VCaP (cell line): Measurements from ENCODE around the gene ZC3H12C.

ENCODE experiments used
- H3K27ac ChIP-seq: fragments of 450-650 bp; 2 replicates; pipeline ENCODE4 v1.5.1; 2017
- CTCF ChIP-seq: fragments of 450-650 bp; conservative IDR thresholded peaks from 2 replicates; pipeline ENCODE4 v1.5.1; 2017; ENCODE audit warnings: mild to moderate bottlenecking, moderate library complexity

ZC3H12C gene

GRCh38 chr11:110121204-110121603 is 28.0 kb downstream of the ZC3H12C start:
- no peak overlapping the region for H3K27ac ChIP-seq
- TF ChIP-seq CTCF = no peak

GRCh38 chr11:110123003-110123402 is 29.8 kb downstream of the ZC3H12C start:
- H3K27ac ChIP-seq = no peak overlapping the region
- no peak for TF ChIP-seq CTCF

DNA sequence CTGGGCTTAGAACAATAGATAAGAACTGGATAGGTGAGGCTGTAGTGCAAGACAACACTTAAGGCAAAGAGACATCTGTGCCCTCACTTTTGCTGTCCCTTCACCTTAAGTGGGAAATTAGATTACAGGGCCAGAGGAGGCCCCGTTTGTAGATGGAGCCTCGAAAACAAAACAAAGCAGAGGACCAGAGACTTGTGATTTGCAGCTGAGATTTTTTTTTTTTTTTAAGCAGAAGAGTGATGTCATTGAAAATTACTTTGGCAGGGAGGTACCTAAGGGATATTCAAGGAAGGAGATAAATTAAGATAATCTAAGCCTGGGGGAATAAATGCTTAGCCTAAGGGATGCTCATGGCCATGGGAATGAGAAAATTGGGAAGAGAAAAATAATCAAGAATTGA is 31.4 kb downstream of the ZC3H12C start:
- TF ChIP-seq CTCF = no peak
- H3K27ac ChIP-seq = no peak overlapping the region

GRCh38 chr11:110125632-110126031 is 32.4 kb downstream of the ZC3H12C start:
- no peak for TF ChIP-seq CTCF

DNA sequence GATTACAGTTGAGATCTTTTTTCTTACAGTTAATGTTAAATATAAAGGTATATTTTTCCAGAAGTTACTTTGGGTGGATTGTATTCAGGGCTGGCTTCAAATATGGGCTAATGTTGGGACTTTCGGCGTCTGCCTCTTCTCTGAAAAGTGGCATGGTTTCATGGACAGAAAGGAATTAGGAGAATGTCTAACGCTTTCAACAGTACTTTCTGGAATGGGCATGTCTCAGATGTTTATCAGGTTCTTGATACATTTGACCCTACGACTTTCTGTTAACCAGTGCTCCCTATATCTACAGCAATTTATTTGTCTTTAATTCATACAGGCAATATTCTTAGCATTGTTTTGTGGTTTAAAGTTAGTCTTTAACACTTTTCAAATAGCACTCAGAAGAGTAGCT is 33.7 kb downstream of the ZC3H12C start:
- no peak overlapping the region for H3K27ac ChIP-seq
- TF ChIP-seq CTCF = no peak

More at GRCh38 chr11:110125632-110126031, 32.4 kb downstream of the ZC3H12C start:
- H3K27ac ChIP-seq = no peak overlapping the region

DNA sequence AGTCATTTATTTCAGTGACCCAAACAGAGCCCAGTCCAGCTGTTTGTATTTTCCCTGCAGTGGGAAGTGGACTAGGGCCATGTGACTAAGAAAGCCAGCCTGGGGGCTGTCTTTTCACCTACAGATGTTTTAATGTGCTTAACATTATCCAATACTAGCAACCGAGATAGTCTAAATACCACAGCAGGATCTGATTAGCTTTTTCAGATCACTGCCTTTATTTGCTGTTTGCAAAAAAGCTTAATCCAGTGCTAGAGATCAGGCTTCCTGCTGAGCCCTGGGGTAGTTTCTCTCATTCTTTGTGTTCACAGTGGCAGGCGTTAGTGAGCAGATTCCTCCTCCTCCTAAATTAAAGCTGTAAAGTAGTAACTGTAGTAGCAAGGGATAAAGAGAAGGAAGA is 35.0 kb downstream of the ZC3H12C start:
- peak overlapping the region; percentile 26 for H3K27ac ChIP-seq

DNA sequence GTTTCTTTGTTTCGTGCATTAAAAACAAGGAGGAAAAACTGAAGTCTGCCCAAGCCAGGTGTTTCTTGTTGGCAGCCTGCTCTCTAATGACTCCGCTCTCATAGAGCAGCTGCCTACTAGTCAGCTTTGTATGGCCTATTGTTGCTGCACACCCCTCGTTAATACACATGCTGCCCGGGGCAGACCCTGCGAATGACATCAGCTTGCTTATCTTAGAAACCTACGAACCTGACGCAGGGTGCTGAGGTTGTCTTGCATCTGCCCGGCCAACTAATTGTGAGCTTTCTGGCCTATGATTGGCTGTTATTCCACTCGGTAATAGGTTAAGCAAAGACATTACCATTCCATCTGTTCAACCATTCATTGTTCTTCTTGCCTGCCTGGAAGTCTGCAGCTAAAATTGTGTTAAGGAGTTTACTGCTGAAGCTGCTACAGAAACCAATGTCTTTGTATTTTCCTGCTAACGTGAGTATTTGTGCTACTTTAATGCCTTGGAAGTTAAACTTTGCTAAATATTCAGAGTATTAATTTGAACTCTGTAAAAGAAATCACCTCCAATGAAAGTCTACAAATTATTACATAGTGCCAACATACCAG is 37.5 kb downstream of the ZC3H12C start:
- H3K27ac ChIP-seq = no peak overlapping the region
- no peak for TF ChIP-seq CTCF

More for the DNA sequence above, 35.0 kb downstream of the ZC3H12C start:
- TF ChIP-seq CTCF = no peak
